NCI-H2171 (cell line): ENCODE measurements around the gene ASTN1.
"Not testable (repeated sequence)": the region's sequence is repeated elsewhere in the genome, so short reads cannot be mapped to it uniquely, and the experiment has no call there.

Experiments
- DNase-seq: peaks from one replicate; lab custom pipeline; 2025; lab: John Stamatoyannopoulos, UW

The ASTN1 gene

GRCh38 chr1:177106614-177107365 lies 57.7 kb downstream of the ASTN1 start:
- no peak for DNase-seq

GRCh38 chr1:177106196-177106595 lies 58.3 kb downstream of the ASTN1 start:
- no peak for DNase-seq

GRCh38 chr1:177103005-177103852 lies 61.3 kb downstream of the ASTN1 start:
- DNase-seq = no peak

GRCh38 chr1:177092001-177092400 lies 72.5 kb downstream of the ASTN1 start:
- no peak for DNase-seq

- no peak for DNase-seq
Observed at GRCh38 chr1:177091040-177091439, 73.5 kb downstream of the ASTN1 start.

- DNase-seq = no peak
Observed at GRCh38 chr1:177088966-177089365, 75.5 kb downstream of the ASTN1 start.

- no peak for DNase-seq
Observed at GRCh38 chr1:177082855-177083693, 81.4 kb downstream of the ASTN1 start.

GRCh38 chr1:177080564-177080963 lies 83.9 kb downstream of the ASTN1 start:
- DNase-seq = no peak

GRCh38 chr1:177077734-177078499 lies 86.6 kb downstream of the ASTN1 start:
- DNase-seq = peak; percentile 22

- no peak for DNase-seq
Observed at GRCh38 chr1:177077006-177077405, 87.5 kb downstream of the ASTN1 start.

GRCh38 chr1:177074811-177075210 lies 89.7 kb downstream of the ASTN1 start:
- DNase-seq = not testable (repeated sequence)

- DNase-seq = no peak
Observed at GRCh38 chr1:177069490-177069889, 95.0 kb downstream of the ASTN1 start.

- DNase-seq = no peak
Observed at GRCh38 chr1:177067752-177068410, 96.6 kb downstream of the ASTN1 start.

- DNase-seq = no peak
Observed at GRCh38 chr1:177065430-177065829, 99.1 kb downstream of the ASTN1 start.

- no peak for DNase-seq
Observed at GRCh38 chr1:177063648-177064047, 100.9 kb downstream of the ASTN1 start.

GRCh38 chr1:177054542-177054941 lies 110.0 kb downstream of the ASTN1 start:
- DNase-seq = no peak

- DNase-seq = no peak
Observed at GRCh38 chr1:177053648-177054047, 110.9 kb downstream of the ASTN1 start.

GRCh38 chr1:177048314-177049069 lies 116.0 kb downstream of the ASTN1 start:
- no peak for DNase-seq

- DNase-seq = no peak
Observed at GRCh38 chr1:177045151-177045550, 119.4 kb downstream of the ASTN1 start.

- DNase-seq = no peak
Observed at GRCh38 chr1:177044390-177044789, 120.1 kb downstream of the ASTN1 start.
